Measurements from ENCODE around the gene MOBP. TPM values are rescaled to one million over a fixed set of nuclear protein-coding genes. Genes with fewer than 3 reads are reported as not detected.

MOBP gene
- total and polyA plus RNA-seq, 2 of the 8 experiments (the other 6 are each of a cell fraction or from before 2014, with no cell fraction given) = 0.06 to 0.50 TPM

GRCh38 chr3:39519103-39519502, 51.6 kb downstream of the MOBP start (continued):
- TF ChIP-seq CHD7 (IDR thresholded peaks at IDR 0.05; ENCODE audit: insufficient replicate concordance, low read length) (no peak), TAF7 (optimal IDR thresholded peaks at IDR 0.05; ENCODE audit: borderline replicate concordance, low read depth, low read length) (no peak), JUN (IDR thresholded peaks at IDR 0.05; ENCODE audit: low read depth, low read length) (no peak), RAD21 (IDR thresholded peaks at IDR 0.05 in 1 of 2, conservative IDR thresholded peaks at IDR 0.05 in 1 of 2; ENCODE audit: low read depth in 2 of 2, low read length in 2 of 2) (no peak), SIX5 (IDR thresholded peaks at IDR 0.05; ENCODE audit: low read depth, low read length) (no peak), ZNF274 (IDR thresholded peaks at IDR 0.05; ENCODE audit: borderline replicate concordance, extremely low read depth, low read length) (no peak), EZH2 (IDR thresholded peaks at IDR 0.05; ENCODE audit: low read depth, low read length, severe bottlenecking) (no peak)

Data from H1 (cell line).